Activated T-cell treated with anti-CD3 and anti-CD28 coated beads for 24 hours (primary cell): ENCODE measurements around the gene IGFN1.

Experiments
- DNase-seq: peaks from one replicate; pipeline ENCODE4 v3.0.0-alpha.2; 2020; ENCODE audit warnings: low read depth

IGFN1 gene

DNA sequence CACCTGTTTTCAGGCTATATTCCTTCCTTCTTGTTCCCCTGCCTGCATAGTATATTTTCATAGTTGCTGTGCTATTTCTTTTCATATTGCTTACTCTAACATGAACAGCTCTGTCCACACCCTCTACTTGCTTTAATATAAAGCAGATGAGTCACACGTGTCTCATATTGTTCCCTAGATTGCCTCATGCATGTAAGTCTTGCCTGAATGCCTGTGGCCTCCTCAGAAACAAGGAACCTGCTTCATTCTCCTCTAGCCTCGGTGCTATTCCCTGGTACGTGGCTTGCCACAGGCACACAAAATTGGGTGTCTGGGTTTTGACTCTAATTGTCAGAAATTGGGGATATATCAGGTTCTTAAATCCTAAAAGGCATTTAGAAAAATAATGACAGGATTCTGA is 76.2 kb downstream of the IGFN1 start:
- DNase-seq, result no peak

DNA sequence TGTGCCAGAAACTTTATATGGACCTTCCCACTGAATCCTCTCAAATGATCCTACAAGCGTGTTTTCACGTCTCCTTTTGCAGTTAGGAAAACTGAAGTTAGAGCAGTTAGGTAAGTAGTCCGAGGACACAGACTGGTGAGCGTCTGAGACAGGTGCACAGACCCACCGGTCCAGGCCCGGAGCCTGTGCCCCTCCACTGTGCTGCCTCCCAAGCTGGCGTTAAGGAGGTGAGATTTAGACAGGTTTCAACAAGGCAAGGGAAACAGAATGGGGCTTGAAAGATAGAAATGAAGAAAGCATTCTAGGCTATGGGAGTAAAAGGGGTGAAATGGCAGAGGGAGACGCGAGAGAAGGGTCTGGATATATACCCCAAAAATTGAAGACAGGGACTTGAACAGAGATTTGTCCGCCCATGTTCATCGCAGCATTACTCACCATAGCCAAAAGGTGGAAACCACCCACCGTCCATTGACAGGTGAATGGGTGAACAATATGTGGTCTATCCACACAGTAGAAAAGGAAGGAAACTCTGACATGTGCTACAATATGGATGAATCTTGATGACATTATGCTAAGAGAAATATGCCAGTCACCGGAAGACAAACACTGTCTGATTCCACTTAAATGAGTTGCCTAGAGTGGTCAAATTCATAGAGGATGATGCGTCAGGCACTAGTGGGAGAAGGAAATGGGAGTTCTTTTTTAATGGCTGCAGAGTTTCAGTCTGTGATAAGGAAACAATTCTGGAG is 77.0 kb downstream of the IGFN1 start:
- DNase-seq, result no peak

DNA sequence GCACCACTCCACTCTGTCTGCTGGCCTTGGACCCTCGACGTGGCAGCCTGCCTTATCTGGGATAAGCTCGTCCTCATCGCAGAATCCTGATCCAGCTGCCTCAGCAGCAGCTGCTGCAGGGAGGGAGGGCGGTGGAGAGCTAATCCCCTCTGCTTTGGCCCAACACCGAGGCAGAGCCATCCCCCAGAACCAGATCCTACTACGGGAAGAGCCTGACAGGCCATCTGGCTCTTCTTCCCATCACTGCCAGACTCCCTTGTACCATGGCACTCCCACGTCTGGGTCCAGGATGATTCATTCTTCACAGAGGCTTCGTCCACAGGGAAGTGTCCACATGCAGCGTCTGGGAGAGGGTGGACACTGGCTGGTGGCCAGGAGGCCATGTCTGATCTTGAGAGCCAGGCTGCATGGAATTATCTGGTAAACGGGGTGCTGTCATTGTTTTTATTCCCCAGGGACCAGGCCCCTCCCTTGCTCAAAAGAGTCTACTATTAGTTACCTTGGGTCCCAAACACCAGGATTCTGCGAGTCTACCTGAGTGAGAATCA is 78.1 kb downstream of the IGFN1 start:
- no peak for DNase-seq

DNA sequence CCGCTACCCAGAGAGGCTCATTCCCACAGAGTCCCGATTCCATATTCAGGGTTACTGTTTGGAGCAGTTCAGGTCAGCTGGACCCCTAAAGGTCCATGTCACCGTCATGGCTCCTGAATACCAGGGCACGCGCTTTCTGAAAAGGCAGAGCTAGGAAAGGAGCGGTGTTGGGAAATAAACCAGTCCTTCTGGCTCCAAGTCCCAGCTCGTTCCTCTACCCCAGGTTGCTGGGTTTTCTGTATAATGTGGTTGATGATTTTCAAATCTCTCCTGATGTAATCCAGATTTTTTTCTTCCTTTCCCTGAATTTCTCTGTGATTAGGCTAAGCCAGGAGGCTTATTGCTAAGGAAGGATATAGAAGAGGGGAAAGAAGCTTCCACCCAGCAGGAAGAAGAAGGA is 78.7 kb downstream of the IGFN1 start:
- DNase-seq, result no peak

DNA sequence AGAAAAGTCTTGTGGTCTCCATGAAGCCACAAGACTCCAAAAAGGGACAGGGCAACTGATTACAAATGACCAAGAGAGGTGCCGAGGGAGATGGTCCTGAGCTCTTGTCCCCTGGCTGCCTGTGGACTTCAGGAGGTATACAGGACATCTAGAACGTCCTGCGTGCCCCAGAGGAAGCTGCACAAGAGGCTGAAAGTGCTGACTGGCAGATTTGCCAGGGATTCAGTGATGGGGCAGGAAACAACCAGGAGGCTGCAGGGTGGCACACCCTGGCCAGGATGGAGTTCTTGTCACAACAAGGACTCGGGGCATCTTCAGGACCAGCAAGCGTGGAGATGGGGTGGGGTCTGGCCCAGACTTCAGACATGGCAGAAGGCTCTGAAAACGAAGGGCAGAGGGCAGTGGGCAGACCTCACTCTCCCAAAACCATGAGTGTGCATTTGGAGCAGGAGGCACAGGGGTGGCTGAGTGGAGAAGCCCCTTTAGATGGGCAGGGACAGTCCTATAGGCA is 79.3 kb downstream of the IGFN1 start:
- no peak for DNase-seq

DNA sequence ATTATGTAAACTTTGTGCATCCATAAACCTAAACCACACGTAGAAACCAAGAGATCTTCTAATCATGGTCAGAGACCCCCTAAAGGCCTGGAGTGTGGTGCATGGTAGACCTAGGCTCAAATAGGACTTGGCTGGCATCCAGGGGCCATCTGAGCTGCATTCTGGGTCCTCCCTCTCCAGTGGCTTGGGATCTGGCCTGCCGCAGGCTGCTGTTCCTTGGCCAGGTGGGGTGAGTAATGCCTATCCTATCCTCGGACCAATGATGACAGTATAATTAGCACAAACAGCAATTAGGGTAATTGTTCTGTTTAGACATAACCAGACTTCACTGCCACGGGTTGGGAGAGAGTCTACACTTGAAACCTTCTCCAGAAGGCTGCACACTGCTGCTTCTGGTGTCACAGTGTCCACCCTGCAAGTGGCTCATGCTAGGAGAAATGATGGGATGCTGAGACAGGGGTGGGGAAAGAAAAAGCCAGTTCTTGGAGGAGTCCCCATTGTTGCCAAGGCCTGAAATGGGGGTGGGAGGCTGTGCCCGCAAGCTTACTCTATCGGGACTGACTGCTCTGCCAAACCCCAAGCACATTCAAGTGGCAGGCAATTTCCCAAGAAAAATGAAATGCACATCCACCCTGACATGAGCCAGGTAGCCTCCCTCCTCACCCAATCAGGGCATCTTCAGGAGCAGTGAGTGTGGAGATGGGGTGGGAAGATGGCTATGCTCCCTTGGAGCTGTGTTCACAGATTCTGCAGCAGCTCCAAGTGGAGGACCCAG is 80.2 kb downstream of the IGFN1 start:
- no peak for DNase-seq

DNA sequence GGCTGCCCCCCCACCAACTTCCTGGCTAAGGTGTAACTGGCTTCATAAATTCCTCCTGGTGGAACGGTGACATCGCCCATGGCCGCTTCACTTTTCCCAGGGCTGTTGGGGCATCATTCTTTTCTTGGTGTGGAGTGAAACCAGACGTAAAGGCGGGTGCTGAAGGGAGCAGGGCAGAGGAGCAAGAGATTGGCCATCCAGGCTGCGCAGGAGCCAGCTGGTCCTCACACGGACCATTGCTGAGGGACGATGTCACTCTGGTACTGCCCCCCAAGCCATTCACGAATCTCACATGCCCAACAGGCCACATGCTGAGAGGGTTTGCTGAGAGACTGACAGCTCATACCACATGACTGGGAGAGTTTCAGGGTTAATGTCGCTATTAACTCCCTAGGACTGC is 82.2 kb downstream of the IGFN1 start:
- no peak for DNase-seq

DNA sequence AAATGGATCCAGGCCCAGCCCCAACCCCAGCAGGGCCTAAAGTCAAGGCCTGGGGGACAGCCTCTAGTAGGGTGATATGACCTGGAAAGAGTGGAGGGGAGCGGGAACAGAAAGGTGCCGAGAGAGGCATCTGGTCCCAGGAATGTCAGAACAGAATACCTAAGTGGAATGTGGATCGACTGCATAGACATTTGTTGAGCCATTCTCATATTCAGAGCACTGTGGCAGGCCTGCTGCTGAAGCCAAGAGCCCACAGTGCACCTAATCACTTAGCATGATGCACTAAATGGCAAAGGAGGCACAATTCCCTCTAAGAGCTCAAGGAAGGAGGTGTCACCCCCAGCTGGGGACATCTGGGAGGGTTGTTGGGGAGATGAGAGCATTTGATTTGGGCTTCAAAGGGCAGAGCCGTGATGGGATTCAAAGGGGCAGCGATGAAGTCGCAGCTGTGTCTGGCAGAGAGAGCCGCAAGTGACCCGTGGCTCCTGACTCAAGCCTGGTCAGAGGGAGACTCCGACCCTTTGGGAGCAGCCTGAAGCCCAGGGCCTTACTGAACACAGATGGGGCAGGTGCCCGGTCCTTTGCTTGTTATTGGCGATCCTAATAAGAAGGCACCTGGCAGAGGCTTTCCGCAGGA is 84.1 kb downstream of the IGFN1 start:
- no peak for DNase-seq

DNA sequence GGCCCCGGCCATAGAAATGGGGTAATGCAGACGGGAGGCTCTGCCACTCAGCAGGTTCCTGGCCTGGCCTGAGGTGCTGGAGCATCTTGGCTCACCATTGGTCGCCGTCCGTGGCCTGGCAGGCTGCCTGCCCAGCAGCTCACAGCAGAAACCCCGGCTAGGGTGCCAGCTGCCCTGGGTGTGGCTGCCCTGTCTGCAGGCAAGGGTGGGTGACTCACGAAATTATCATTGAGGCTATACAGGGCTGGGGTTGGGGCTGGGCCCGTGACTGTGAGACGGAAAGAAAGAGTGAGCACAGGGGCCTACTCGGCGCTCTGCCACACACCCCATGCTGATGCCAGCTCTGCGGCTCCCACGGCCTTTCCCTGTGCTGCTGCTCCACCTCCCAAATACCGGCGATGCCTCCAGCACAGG is 84.6 kb downstream of the IGFN1 start:
- DNase-seq, result no peak

DNA sequence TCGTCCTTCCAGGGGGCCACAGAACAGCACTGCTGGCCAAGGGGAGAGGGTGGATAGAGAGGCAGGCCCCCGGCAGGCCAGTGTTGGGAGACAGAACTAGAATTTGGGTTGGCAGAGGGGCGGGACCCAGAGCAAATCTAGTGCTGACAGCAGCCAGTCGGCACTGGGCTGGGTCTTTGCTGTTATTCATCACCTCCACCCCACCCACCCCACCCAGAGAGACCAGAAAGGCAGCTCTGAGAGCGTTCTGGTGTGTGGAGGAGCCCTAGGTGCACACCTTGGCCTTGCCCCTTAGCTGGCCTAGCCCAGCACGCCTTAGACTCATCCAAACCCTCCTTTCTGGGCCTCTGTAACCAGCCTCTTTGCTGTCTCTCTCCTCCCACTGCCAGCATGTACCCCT is 86.3 kb downstream of the IGFN1 start:
- no peak for DNase-seq

DNA sequence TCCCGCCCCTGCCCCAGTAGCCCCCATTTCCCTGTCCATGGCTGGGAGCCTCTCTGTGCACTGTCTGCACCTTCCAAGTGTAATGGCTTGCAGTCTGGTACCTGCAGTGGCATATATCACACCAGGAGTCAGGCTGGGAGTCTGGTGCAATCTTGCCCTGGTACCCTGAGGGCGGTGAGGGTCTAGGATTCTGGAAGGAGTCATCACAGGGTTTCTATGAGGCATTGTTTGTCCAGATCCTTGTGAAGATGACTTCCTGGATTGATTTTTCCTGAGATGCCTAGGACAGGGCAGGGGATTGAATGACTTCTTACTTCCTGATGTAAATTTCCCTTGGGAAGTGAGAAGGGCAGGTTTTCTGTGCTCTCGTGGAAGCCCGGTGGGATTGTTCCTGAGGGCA is 86.8 kb downstream of the IGFN1 start:
- DNase-seq, result no peak
